SKM-1 (cell line): Measurements from ENCODE around the gene SYT2.
"Not testable (repeated sequence)": the region's sequence is repeated elsewhere in the genome, so short reads cannot be mapped to it uniquely, and the experiment has no call there.

Experiments used
- DNase-seq: peaks from one replicate; lab custom pipeline; 2025; ENCODE audit not compliant: unreplicated experiment; lab: John Stamatoyannopoulos, UW

Gene SYT2

GRCh38 chr1:202625416-202626360, 84.6 kb downstream of the SYT2 start:
- peak; percentile 84 for DNase-seq

- no peak for DNase-seq
Observed at GRCh38 chr1:202624781-202625108, 85.5 kb downstream of the SYT2 start.

GRCh38 chr1:202624088-202624780, 86.0 kb downstream of the SYT2 start:
- no peak for DNase-seq

GRCh38 chr1:202623476-202623875, 86.8 kb downstream of the SYT2 start:
- DNase-seq, result not testable (repeated sequence)

GRCh38 chr1:202623075-202623474, 87.2 kb downstream of the SYT2 start:
- no peak for DNase-seq

- DNase-seq, result no peak
Observed at GRCh38 chr1:202622388-202622787, 87.9 kb downstream of the SYT2 start.

- DNase-seq, result no peak
Observed at GRCh38 chr1:202621446-202621845, 88.8 kb downstream of the SYT2 start.

- not testable (repeated sequence) for DNase-seq
Observed at GRCh38 chr1:202620036-202620435, 90.2 kb downstream of the SYT2 start.

GRCh38 chr1:202619505-202619904, 90.7 kb downstream of the SYT2 start:
- DNase-seq, result no peak

GRCh38 chr1:202619012-202619411, 91.2 kb downstream of the SYT2 start:
- not testable (repeated sequence) for DNase-seq

- DNase-seq, result peak; percentile 86
Observed at GRCh38 chr1:202616355-202616915, 93.8 kb downstream of the SYT2 start.

GRCh38 chr1:202615501-202616354, 94.5 kb downstream of the SYT2 start:
- peak; percentile 99 for DNase-seq

- DNase-seq, result not testable (repeated sequence)
Observed at GRCh38 chr1:202615208-202615500, 95.1 kb downstream of the SYT2 start.

- not testable (repeated sequence) for DNase-seq
Observed at GRCh38 chr1:202614363-202615207, 95.7 kb downstream of the SYT2 start.

GRCh38 chr1:202613571-202613970, 96.7 kb downstream of the SYT2 start:
- DNase-seq, result no peak

GRCh38 chr1:202612036-202612435, 98.2 kb downstream of the SYT2 start:
- DNase-seq, result not testable (repeated sequence)

- DNase-seq, result no peak
Observed at GRCh38 chr1:202605515-202605914, 104.7 kb downstream of the SYT2 start.

GRCh38 chr1:202603435-202603834, 106.8 kb downstream of the SYT2 start:
- no peak for DNase-seq

- no peak for DNase-seq
Observed at GRCh38 chr1:202600432-202601041, 109.7 kb downstream of the SYT2 start.
